HepG2 (cell line): ENCODE results near the gene DUS3L. TPM values are rescaled to one million over a fixed set of nuclear protein-coding genes. Genes with fewer than 3 reads are reported as not detected.

ENCODE experiments used
- EP300 ChIP-seq, 3 experiments: sonication (generic) in 1 of 3; formaldehyde crosslinking in 1 of 3; IDR thresholded peaks; 2 replicates each; pipeline versions ENCODE4 v1.5.1 to v1.6.1; 2011 to 2020; ENCODE audit warnings: low read depth in 2 of 3, low read length in 2 of 3, borderline replicate concordance in 1 of 3, improper control_type of control experiment in 1 of 3, mild to moderate bottlenecking in 1 of 3, missing genetic modification reagents in 1 of 3, moderate library complexity in 1 of 3
- FIP1L1 ChIP-seq: fragments of 200-400 bp; formaldehyde crosslinking; IDR thresholded peaks from 2 replicates; pipeline ENCODE4 v1.6.1; 2018; ENCODE audit warnings: low read depth, mild to moderate bottlenecking, low read length, moderate library complexity, borderline replicate concordance; ENCODE audit not compliant: insufficient read depth
- IRF1 ChIP-seq: sonication (generic); formaldehyde crosslinking; IDR thresholded peaks from 2 replicates; pipeline ENCODE4 v1.4.0; 2020; ENCODE audit warnings: low read depth, mild to moderate bottlenecking, missing genetic modification reagents
- KLF13 ChIP-seq: sonication (generic); formaldehyde crosslinking; IDR thresholded peaks from 2 replicates; pipeline ENCODE4 v1.4.0; 2020; ENCODE audit warnings: mild to moderate bottlenecking, missing genetic modification reagents
- MBNL3 ChIP-seq: fragments of 250-450 bp; sonication (Bioruptor Pico); conservative IDR thresholded peaks from 2 replicates; pipeline ENCODE4 v1.8.0; 2022; ENCODE audit warnings: mild to moderate bottlenecking, inconsistent platforms
- MEIS1 ChIP-seq: sonication (generic); formaldehyde crosslinking; IDR thresholded peaks from 2 replicates; pipeline ENCODE4 v1.9.0; 2021; ENCODE audit warnings: mild to moderate bottlenecking, missing genetic modification reagents, moderate library complexity, borderline replicate concordance
- MIER3 ChIP-seq: IDR thresholded peaks from 2 replicates; pipeline ENCODE4 v1.6.1; 2016; ENCODE audit warnings: missing compliant biosample characterization, borderline replicate concordance
- NFIC ChIP-seq: IDR thresholded peaks from 2 replicates; pipeline ENCODE4 v1.6.1; 2012; ENCODE audit warnings: mild to moderate bottlenecking, low read length, inconsistent platforms
- PHF5A ChIP-seq: IDR thresholded peaks from one replicate; pipeline ENCODE4 v1.6.1; 2018; ENCODE audit warnings: low read depth, missing genetic modification reagents; ENCODE audit not compliant: unreplicated experiment
- SMAD1 ChIP-seq: sonication (generic); formaldehyde crosslinking; IDR thresholded peaks from 2 replicates; pipeline ENCODE4 v1.4.0; 2020; ENCODE audit warnings: missing genetic modification reagents, low read depth, mild to moderate bottlenecking, borderline replicate concordance
- SNAI1 ChIP-seq: sonication (generic); formaldehyde crosslinking; IDR thresholded peaks from 2 replicates; pipeline ENCODE4 v1.5.0; 2020; ENCODE audit warnings: mild to moderate bottlenecking, missing genetic modification reagents, borderline replicate concordance
- SRY ChIP-seq: sonication (generic); formaldehyde crosslinking; IDR thresholded peaks from 2 replicates; pipeline ENCODE4 v1.8.0; 2022; ENCODE audit warnings: mild to moderate bottlenecking, missing genetic modification reagents
- TCF7 ChIP-seq: sonication (generic); IDR thresholded peaks from 2 replicates; pipeline ENCODE4 v1.6.1; 2016; ENCODE audit warnings: antibody characterized with exemption, low read depth
- ZBTB33 ChIP-seq: sonication (generic); formaldehyde crosslinking; IDR thresholded peaks from 2 replicates; pipeline ENCODE4 v1.4.0; 2020; ENCODE audit warnings: missing genetic modification reagents
- ZFP41 ChIP-seq: sonication (generic); formaldehyde crosslinking; IDR thresholded peaks from 2 replicates; pipeline ENCODE4 v1.4.0; 2020; ENCODE audit warnings: mild to moderate bottlenecking, missing genetic modification reagents, borderline replicate concordance
- ZNF331 ChIP-seq: sonication (generic); formaldehyde crosslinking; IDR thresholded peaks from 2 replicates; pipeline ENCODE4 v1.4.0; 2020; ENCODE audit warnings: missing genetic modification reagents
- ZNF34 ChIP-seq: sonication (generic); formaldehyde crosslinking; IDR thresholded peaks from 2 replicates; pipeline ENCODE4 v1.4.0; 2020; ENCODE audit warnings: mild to moderate bottlenecking, missing genetic modification reagents, borderline replicate concordance
- ZNF414 ChIP-seq: sonication (generic); formaldehyde crosslinking; IDR thresholded peaks from 2 replicates; pipeline ENCODE4 v1.5.0; 2020; ENCODE audit warnings: missing genetic modification reagents
- ZNF569 ChIP-seq: sonication (generic); formaldehyde crosslinking; IDR thresholded peaks from 2 replicates; pipeline ENCODE4 v1.5.0; 2020; ENCODE audit warnings: mild to moderate bottlenecking, missing genetic modification reagents, moderate library complexity, borderline replicate concordance
- ZNF652 ChIP-seq: IDR thresholded peaks from 2 replicates; pipeline ENCODE4 v1.6.1; 2016; ENCODE audit warnings: low read depth, borderline replicate concordance
- ZNF704 ChIP-seq: sonication (generic); formaldehyde crosslinking; IDR thresholded peaks from 2 replicates; pipeline ENCODE4 v1.8.1; 2023; ENCODE audit warnings: mild to moderate bottlenecking, inconsistent platforms, moderate library complexity, missing genetic modification reagents, borderline replicate concordance
- ZSCAN22 ChIP-seq: sonication (generic); formaldehyde crosslinking; IDR thresholded peaks from 2 replicates; pipeline ENCODE4 v1.4.0; 2020; ENCODE audit warnings: mild to moderate bottlenecking, missing genetic modification reagents
- polyA plus RNA-seq, 8 experiments: library from polyadenylated mRNA; depleted of rRNA in 3 of 8; stranded (reverse) in 7 of 8; unstranded in 1 of 8; fragments of >200 nt; fragmentation: Illumina TruSeq in 4 of 8; extraction: Trizol in 4 of 8; gene quantifications; 2 replicates each; pipeline versions ENCODE4 v1.2.1 to v1.2.3, GENCODE V29; 2011 to 2016; ENCODE audit warnings: low read depth in 4 of 8, missing spikeins in 1 of 8, mixed read lengths in 1 of 8; ENCODE audit not compliant: insufficient read depth in 1 of 8
- total RNA-seq, 5 experiments: library from RNA; depleted of rRNA; stranded (reverse); fragments of >200 nt; fragmentation: Illumina TruSeq; extraction: Trizol; gene quantifications; 2 replicates each; pipeline ENCODE4 v1.2.3, GENCODE V29; 2016; ENCODE audit warnings: low read depth in 1 of 5
- TF ChIP-seq, protein P1 (sequence below): IDR thresholded peaks from 2 replicates; pipeline ENCODE4 v1.6.1; 2012; ENCODE audit warnings: low read depth, low read length, improper control_type of control experiment

Gene DUS3L
- total and polyA plus RNA-seq, 2 of the 13 experiments (the other 11 are each of a cell fraction or from before 2014, with no cell fraction given), result 13.3 to 25.1 TPM

GRCh38 chr19:5805462-5806132, 14.6 kb upstream of the DUS3L start (continued):
- TF ChIP-seq PHF5A, result no peak
- peak; percentile 72; the same call in 1 of the 2 replicates for TF ChIP-seq ZBTB33
- no peak for TF ChIP-seq ZNF569 (CRISPR knock-in tag)
- no peak for TF ChIP-seq MBNL3 (CRISPR knock-in tag)
- TF ChIP-seq ZNF331, result peak; percentile 36; the same call in 1 of the 2 replicates
- TF ChIP-seq IRF1 (CRISPR knock-in tag), result no peak
- TF ChIP-seq KLF13 (CRISPR knock-in tag), result no peak
- TF ChIP-seq TCF7, result no peak
- TF ChIP-seq ZNF704 (CRISPR knock-in tag), result no peak
- no peak for TF ChIP-seq NFIC
- TF ChIP-seq FIP1L1, result no peak
- TF ChIP-seq SRY (CRISPR knock-in tag), result 0 out of 2 replicates have a peak, but pooled peaks have one; percentile 25
- TF ChIP-seq ZSCAN22 (CRISPR knock-in tag), result no peak
- TF ChIP-seq ZNF414, result no peak
- TF ChIP-seq EP300 (IDR thresholded peaks at IDR 0.05; ENCODE audit: low read depth in 2 of 2, low read length in 2 of 2), result no peak
- TF ChIP-seq EP300 (CRISPR knock-in tag; IDR thresholded peaks at IDR 0.05; ENCODE audit: borderline replicate concordance), result no peak
- TF ChIP-seq ZFP41, result no peak
- TF ChIP-seq MIER3 (CRISPR knock-in tag), result no peak
- no peak for TF ChIP-seq ZNF652 (CRISPR knock-in tag)
- TF ChIP-seq MEIS1, result no peak
- TF ChIP-seq SMAD1 (CRISPR knock-in tag), result no peak
- no peak for TF ChIP-seq ZNF34
- TF ChIP-seq SNAI1 (CRISPR knock-in tag), result peak; percentile 84; the same call in 1 of the 2 replicates
- TF ChIP-seq, protein P1, sequence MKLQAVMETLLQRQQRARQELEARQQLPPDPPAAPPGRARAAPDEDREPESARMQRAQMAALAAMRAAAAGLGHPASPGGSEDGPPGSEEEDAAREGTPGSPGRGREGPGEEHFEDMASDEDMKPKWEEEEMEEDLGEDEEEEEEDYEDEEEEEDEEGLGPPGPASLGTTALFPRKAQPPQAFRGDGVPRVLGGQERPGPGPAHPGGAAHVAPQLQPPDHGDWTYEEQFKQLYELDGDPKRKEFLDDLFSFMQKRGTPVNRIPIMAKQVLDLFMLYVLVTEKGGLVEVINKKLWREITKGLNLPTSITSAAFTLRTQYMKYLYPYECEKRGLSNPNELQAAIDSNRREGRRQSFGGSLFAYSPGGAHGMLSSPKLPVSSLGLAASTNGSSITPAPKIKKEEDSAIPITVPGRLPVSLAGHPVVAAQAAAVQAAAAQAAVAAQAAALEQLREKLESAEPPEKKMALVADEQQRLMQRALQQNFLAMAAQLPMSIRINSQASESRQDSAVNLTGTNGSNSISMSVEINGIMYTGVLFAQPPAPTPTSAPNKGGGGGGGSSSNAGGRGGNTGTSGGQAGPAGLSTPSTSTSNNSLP, result no peak
